Cerebellar cortex (tissue), 1 donor: ENCODE data around the gene ASIC4.

Experiments used
- DNase-seq: peaks from one replicate; pipeline ENCODE4 v3.0.0-alpha.2; 2015; ENCODE audit warnings: low spot score

Gene ASIC4

GRCh38 chr2:219567791-219568361, 53.6 kb downstream of the ASIC4 start:
- no peak for DNase-seq

GRCh38 chr2:219569041-219569440, 54.8 kb downstream of the ASIC4 start:
- no peak for DNase-seq

GRCh38 chr2:219569635-219570034, 55.4 kb downstream of the ASIC4 start:
- no peak for DNase-seq

- DNase-seq = peak; percentile 31
Observed at GRCh38 chr2:219570194-219570923, 56.1 kb downstream of the ASIC4 start.

DNA sequence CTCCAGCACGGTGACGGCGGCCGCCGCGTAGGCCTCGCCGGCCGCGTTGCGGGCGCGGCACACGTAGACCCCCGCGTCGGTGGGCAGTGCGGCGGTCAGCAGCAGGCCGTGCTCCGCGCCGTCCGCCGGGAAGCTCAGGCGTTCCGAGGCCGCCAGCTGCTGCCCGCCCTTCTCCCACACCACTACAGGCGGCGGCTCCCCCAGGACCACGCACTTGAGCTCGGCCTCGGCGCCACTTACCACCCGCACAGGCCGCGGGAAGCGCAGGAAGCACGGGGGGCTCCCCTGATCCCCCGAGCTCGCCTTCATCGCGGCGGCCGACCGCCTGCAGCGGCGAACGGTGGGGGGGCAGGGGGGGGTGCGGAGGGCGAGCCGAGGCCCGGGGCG, 56.6 kb downstream of the ASIC4 start:
- no peak for DNase-seq

GRCh38 chr2:219571311-219572236, 57.3 kb downstream of the ASIC4 start, which contains the start of gene OBSL1:
Gene OBSL1 (minus strand): TSS chr2:219571539. CDS start chr2:219571232, 307 bp downstream.
- peak; percentile 76 for DNase-seq

GRCh38 chr2:219572237-219573001, 58.1 kb downstream of the ASIC4 start, which contains the start of gene INHA:
Gene INHA (plus strand): TSS chr2:219572310. CDS start chr2:219572375, 65 bp downstream.
- DNase-seq = no peak

GRCh38 chr2:219573166-219573565, 58.9 kb downstream of the ASIC4 start:
- no peak for DNase-seq

DNA sequence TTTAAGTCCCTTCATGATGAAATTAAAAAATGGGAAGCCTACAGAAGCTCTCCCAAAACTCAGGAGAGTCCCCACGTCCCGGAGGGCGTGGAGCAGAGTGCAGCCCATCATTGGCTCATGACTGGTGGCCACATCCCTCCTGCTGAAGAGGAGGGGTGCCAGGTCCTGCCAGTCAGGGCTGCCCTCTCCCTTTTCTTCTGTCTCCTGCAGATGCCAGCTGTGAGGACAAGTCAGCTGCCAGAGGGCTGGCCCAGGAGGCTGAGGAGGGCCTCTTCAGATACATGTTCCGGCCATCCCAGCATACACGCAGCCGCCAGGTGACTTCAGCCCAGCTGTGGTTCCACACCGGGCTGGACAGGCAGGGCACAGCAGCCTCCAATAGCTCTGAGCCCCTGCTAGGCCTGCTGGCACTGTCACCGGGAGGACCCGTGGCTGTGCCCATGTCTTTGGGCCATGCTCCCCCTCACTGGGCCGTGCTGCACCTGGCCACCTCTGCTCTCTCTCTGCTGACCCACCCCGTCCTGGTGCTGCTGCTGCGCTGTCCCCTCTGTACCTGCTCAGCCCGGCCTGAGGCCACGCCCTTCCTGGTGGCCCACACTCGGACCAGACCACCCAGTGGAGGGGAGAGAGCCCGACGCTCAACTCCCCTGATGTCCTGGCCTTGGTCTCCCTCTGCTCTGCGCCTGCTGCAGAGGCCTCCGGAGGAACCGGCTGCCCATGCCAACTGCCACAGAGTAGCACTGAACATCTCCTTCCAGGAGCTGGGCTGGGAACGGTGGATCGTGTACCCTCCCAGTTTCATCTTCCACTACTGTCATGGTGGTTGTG, 60.4 kb downstream of the ASIC4 start:
- no peak for DNase-seq

DNA sequence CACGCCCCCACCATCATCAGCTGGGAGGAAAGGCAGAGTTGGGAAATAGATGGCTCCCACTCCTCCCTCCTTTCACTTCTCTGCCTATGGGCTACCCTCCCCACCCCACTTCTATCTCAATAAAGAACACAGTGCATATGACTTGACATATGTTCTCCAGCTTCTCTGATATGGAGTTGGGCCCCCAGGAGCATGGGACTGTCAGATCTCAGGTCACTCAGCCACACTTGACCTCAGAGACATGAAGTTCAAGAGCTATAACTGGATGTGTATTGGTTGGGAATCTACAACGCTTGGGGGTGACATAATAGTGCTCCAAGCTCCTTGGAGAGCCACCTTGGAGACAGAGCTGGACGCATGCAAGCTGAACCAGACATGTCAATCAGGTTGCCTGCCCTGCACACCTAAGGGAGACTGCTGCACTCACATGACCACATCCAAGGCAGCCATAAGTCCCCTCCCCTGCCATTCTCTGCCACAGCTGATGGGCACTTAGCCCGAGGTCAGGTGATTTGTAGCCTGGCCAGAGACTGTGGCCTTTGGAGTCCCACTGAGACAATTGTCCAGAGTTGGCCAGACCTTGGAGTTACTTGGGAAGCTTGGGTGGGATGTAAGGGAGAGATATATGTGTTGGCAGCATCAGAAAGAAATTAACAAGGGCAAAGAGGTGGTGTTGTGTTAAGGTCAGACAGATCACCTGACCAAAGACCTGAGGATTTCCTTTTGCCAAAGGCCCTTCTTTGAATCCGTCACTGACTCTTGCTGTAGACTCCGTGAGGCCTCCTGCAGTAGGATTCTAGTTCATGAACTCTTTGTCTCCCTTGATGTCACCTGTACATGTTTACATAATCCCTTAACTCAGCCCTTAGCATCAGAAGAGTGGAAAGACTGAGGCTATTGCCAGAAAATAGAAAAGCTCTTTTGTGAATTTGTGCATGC, 61.6 kb downstream of the ASIC4 start:
- no peak for DNase-seq

DNA sequence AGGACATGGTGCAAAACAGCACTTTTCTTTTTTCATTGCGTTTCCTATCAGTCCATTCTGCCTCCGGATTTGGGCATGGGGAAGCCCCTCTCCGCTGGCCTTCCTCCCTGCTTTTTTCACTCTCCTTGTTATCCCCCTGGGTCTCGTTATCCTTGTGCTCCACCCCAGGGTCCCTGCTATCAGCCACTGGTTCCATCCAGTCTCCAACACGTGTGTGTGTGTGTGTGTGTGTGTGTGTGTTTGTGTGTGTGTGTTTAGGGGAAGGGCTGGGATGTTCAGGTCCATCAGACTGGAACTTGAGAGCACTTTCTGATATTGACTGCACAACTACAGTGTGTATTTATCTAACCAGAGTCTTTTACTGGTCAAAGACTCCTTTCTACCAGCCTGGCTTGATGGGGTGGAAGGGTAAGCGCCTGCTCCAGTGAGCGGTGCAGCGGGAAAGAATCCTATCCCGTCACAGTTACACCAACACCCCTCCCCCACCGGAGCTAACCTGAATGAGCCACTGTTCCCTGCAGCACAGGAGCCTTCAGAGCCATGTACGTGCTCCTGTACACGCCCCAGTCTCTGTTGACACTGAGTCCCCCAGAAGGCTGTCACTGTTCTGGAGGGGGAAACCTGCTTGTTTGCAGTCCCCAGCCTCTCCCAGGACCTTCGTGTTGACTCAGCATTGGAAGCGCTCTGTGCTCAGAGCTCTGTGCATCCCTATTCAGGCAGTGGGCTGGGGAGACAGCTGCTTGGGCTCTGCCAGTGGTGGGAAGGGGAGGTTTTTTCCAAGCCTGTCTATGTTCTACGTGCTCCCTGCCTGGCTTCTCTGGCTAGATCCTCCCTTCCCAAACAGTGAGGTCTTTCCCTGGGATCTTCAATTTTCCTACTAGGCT, 62.5 kb downstream of the ASIC4 start:
- DNase-seq = no peak

GRCh38 chr2:219578811-219579613, 64.7 kb downstream of the ASIC4 start:
- no peak for DNase-seq

- DNase-seq = no peak
Observed at GRCh38 chr2:219581346-219581745, 67.1 kb downstream of the ASIC4 start.
